HG02852 (cell line): ENCODE measurements around the gene FAT1.

Experiments
- ATAC-seq: cut with Tn5 transposase; IDR thresholded peaks from one replicate; pipeline ENCODE4 v1.9.1; 2021; ENCODE audit warnings: mild to moderate bottlenecking, moderate library complexity; ENCODE audit not compliant: unreplicated experiment

Gene FAT1

GRCh38 chr4:186724864-186725468 lies 1.3 kb upstream of the FAT1 start:
- no peak for ATAC-seq

- no peak for ATAC-seq
These were observed 605 bp upstream of the FAT1 start for GRCh38 chr4:186724058-186724863.

- no peak for ATAC-seq
These were observed 812 bp downstream of the FAT1 start for GRCh38 chr4:186722796-186723291.

GRCh38 chr4:186719925-186720694 lies 3.5 kb downstream of the FAT1 start:
- ATAC-seq: no peak

GRCh38 chr4:186717556-186717955 lies 6.1 kb downstream of the FAT1 start:
- ATAC-seq: no peak

- no peak for ATAC-seq
These were observed 8.6 kb downstream of the FAT1 start for GRCh38 chr4:186715077-186715476.

- no peak for ATAC-seq
These were observed 9.5 kb downstream of the FAT1 start for GRCh38 chr4:186714006-186714675.

GRCh38 chr4:186712690-186713089 lies 11.0 kb downstream of the FAT1 start:
- ATAC-seq: no peak

- ATAC-seq: no peak
These were observed 13.0 kb downstream of the FAT1 start for GRCh38 chr4:186710521-186711119.

GRCh38 chr4:186709517-186709916 lies 14.1 kb downstream of the FAT1 start:
- ATAC-seq: no peak

GRCh38 chr4:186708554-186708953 lies 15.1 kb downstream of the FAT1 start:
- no peak for ATAC-seq

- ATAC-seq: no peak
These were observed 15.7 kb downstream of the FAT1 start for GRCh38 chr4:186707996-186708395.

GRCh38 chr4:186707574-186707973 lies 16.1 kb downstream of the FAT1 start:
- no peak for ATAC-seq

- no peak for ATAC-seq
These were observed 19.6 kb downstream of the FAT1 start for GRCh38 chr4:186704057-186704456.

- ATAC-seq: no peak
These were observed 20.1 kb downstream of the FAT1 start for GRCh38 chr4:186703510-186703909.

- ATAC-seq: no peak
These were observed 20.7 kb downstream of the FAT1 start for GRCh38 chr4:186702940-186703339.

- no peak for ATAC-seq
These were observed 21.4 kb downstream of the FAT1 start for GRCh38 chr4:186702297-186702696.

- ATAC-seq: no peak
These were observed 21.9 kb downstream of the FAT1 start for GRCh38 chr4:186701788-186702187.

- no peak for ATAC-seq
These were observed 22.4 kb downstream of the FAT1 start for GRCh38 chr4:186701273-186701672.

- ATAC-seq: no peak
These were observed 22.9 kb downstream of the FAT1 start for GRCh38 chr4:186700746-186701145.
